ENCODE measurements around the gene CCM2L.

CCM2L gene

DNA sequence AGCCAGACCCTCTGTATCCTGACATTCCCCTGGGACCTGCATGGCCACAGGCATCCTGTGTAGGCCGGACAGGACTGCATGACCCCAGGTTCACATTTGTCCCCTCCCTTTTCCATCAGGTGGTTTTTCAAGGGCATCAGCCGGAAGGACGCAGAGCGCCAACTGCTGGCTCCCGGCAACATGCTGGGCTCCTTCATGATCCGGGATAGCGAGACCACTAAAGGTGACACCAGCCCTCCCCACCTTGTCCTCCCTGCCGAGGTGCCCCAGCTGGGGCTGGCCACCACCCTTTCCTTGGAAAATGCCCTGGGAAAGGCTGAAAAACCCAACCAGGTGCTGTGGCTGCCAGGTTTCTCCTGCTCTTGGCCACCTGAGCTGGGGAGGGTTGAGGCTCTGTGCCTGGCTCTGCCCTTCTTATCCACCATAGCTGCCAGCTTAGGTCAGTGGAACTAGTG, 69.4 kb downstream of the CCM2L start:
- H3K27me3 ChIP-seq (ENCODE audit: control insufficient read depth, low read length) = no peaks in the 10 kb centered on the region
- H3K9me3 ChIP-seq (ENCODE audit: control insufficient read depth, insufficient read depth, low read length) = no peaks in the 10 kb centered on the region
- H3K36me3 ChIP-seq (ENCODE audit: control insufficient read depth, low read length) = no peaks in the 10 kb centered on the region
- no peak overlapping the region for H3K4me2 ChIP-seq (ENCODE audit: low read length)
- H3F3A ChIP-seq (ENCODE audit: control insufficient read depth, insufficient read depth) = 0 out of 2 replicates have a peak, but pooled peaks cover 5% of the 10 kb centered on the region
- no peak overlapping the region for H3K4me3 ChIP-seq (ENCODE audit: low read length)
- no peak overlapping the region for H3K27ac ChIP-seq (ENCODE audit: low read depth, low read length)
- no peaks in the 10 kb centered on the region for H3K9me2 ChIP-seq (replicated peaks; ENCODE audit: control insufficient read depth, low read length)
- TF ChIP-seq EZH2phosphoT487 (IDR thresholded peaks at IDR 0.05; ENCODE audit: borderline replicate concordance, low read length) = no peak
- TF ChIP-seq, protein P1, sequence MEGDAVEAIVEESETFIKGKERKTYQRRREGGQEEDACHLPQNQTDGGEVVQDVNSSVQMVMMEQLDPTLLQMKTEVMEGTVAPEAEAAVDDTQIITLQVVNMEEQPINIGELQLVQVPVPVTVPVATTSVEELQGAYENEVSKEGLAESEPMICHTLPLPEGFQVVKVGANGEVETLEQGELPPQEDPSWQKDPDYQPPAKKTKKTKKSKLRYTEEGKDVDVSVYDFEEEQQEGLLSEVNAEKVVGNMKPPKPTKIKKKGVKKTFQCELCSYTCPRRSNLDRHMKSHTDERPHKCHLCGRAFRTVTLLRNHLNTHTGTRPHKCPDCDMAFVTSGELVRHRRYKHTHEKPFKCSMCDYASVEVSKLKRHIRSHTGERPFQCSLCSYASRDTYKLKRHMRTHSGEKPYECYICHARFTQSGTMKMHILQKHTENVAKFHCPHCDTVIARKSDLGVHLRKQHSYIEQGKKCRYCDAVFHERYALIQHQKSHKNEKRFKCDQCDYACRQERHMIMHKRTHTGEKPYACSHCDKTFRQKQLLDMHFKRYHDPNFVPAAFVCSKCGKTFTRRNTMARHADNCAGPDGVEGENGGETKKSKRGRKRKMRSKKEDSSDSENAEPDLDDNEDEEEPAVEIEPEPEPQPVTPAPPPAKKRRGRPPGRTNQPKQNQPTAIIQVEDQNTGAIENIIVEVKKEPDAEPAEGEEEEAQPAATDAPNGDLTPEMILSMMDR (IDR thresholded peaks at IDR 0.05; ENCODE audit: low read depth, low read length, poor library complexity, severe bottlenecking) = no peak
- H3K4me1 ChIP-seq (ENCODE audit: control insufficient read depth, low read length) = peaks cover 31% of the 10 kb centered on the region
- H3K79me2 ChIP-seq (ENCODE audit: control insufficient read depth, low read length) = no peaks in the 10 kb centered on the region
- no peaks in the 10 kb centered on the region for H4K20me1 ChIP-seq (ENCODE audit: control insufficient read depth, insufficient read depth, low read depth, low read length)

DNA sequence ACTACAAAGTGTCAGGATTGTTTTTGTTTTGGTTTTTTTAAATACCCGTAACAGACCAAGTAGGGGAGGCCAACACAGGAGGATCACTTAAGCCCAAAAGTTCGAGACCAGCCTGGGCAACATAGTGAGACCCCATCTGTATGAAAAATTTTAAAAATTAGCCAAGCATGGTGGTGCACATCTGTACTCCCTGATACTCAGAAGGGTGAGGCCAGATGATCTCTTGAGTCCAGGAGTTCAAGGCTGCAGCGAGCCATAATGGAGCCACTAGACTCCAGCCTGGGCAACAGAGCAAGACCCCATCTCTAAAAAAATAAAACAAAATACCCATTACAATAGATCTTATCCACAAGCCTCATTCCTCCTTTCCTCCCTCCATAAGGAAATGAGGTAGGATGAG, 70.5 kb downstream of the CCM2L start:
- Histone ChIP-seq H3K4me1 (ENCODE audit: control insufficient read depth, low read length) (peaks cover 38% of the 10 kb centered on the region), H3K4me3 (ENCODE audit: low read length) (no peak overlapping the region), H3K27me3 (ENCODE audit: control insufficient read depth, low read length) (no peaks in the 10 kb centered on the region), H3F3A (ENCODE audit: control insufficient read depth, insufficient read depth) (0 out of 2 replicates have a peak, but pooled peaks cover 5% of the 10 kb centered on the region), H3K27ac (ENCODE audit: low read depth, low read length) (no peak overlapping the region), H4K20me1 (ENCODE audit: control insufficient read depth, insufficient read depth, low read depth, low read length) (no peaks in the 10 kb centered on the region), H3K36me3 (ENCODE audit: control insufficient read depth, low read length) (no peaks in the 10 kb centered on the region), H3K9me2 (replicated peaks; ENCODE audit: control insufficient read depth, low read length) (no peaks in the 10 kb centered on the region), H3K9me3 (ENCODE audit: control insufficient read depth, insufficient read depth, low read length) (no peaks in the 10 kb centered on the region), H3K4me2 (ENCODE audit: low read length) (no peak overlapping the region), H3K79me2 (ENCODE audit: control insufficient read depth, low read length) (no peaks in the 10 kb centered on the region)
- TF ChIP-seq, protein P1 (IDR thresholded peaks at IDR 0.05; ENCODE audit: low read depth, low read length, poor library complexity, severe bottlenecking) = no peak
- TF ChIP-seq EZH2phosphoT487 (IDR thresholded peaks at IDR 0.05; ENCODE audit: borderline replicate concordance, low read length) = no peak
